ENCODE data around the gene TNFAIP3. TPM values are rescaled to one million over a fixed set of nuclear protein-coding genes. Genes with fewer than 3 reads are reported as not detected.

The TNFAIP3 gene
- total and polyA plus RNA-seq, 2 of the 4 experiments (the other 2 are of a cell fraction) = 5.0 to 14.2 TPM

GRCh38 chr6:137859025-137859424, 8.0 kb upstream of the TNFAIP3 start:
- intact Hi-C loops (cut with micrococcal nuclease) = no loop called here

More at GRCh38 chr6:137859025-137859424, 8.0 kb upstream of the TNFAIP3 start:
- H2AK9ac ChIP-seq (replicated peaks; ENCODE audit: low read depth, low read length, poor library complexity) = no peak overlapping the region
- in situ Hi-C loops (cut with MboI; ENCODE audit: low sequenced_read_pairs) (no loop called here), dilution Hi-C loops (cut with HindIII; ENCODE audit: low sequenced_read_pairs, unreplicated experiment) (no loop called here)
- no peak overlapping the region for H3K4me3 ChIP-seq (ENCODE audit: insufficient read depth, low read depth, low read length)
- H3K27me3 ChIP-seq (ENCODE audit: control insufficient read depth, insufficient read depth, low read length) = no peaks in the 10 kb centered on the region
- no peak overlapping the region for H2BK15ac ChIP-seq (ENCODE audit: low read depth, low read length)
- no peaks in the 10 kb centered on the region for H3K4me1 ChIP-seq (ENCODE audit: control insufficient read depth, insufficient read depth, low read length)
- H3K23ac ChIP-seq (ENCODE audit: low read depth, low read length) = no peak overlapping the region
- H3K36me3 ChIP-seq (ENCODE audit: control insufficient read depth, insufficient read depth, low read length) = no peaks in the 10 kb centered on the region
- no CpG with 5 or more reads among the region's 3 CpGs for WGBS, 2 experiments (ENCODE audit: extremely low coverage in 2 of 2, insufficient read length in 1 of 2)
- no peak overlapping the region for H4K8ac ChIP-seq (ENCODE audit: low read depth in 2 of 2, low read length in 2 of 2)
- no peak for TF ChIP-seq RAD21 (IDR thresholded peaks at IDR 0.05; ENCODE audit: low read length)
- no peak for TF ChIP-seq MXI1 (IDR thresholded peaks at IDR 0.05; ENCODE audit: borderline replicate concordance, low read depth, low read length)
- no peak for TF ChIP-seq POLR2A (IDR thresholded peaks at IDR 0.05; ENCODE audit: low read depth, low read length)
- no peak for TF ChIP-seq FOS (IDR thresholded peaks at IDR 0.05; ENCODE audit: low read depth, low read length)
- TF ChIP-seq BHLHE40 (IDR thresholded peaks at IDR 0.05; ENCODE audit: low read depth, low read length) = no peak
- no peak for TF ChIP-seq CEBPB (IDR thresholded peaks at IDR 0.05; ENCODE audit: low read depth, low read length)
- TF ChIP-seq CHD1 (IDR thresholded peaks at IDR 0.05; ENCODE audit: low read depth, low read length) = no peak
- no peak for TF ChIP-seq CTCF (conservative IDR thresholded peaks at IDR 0.05; ENCODE audit: low read depth, low read length)
- TF ChIP-seq MAZ (IDR thresholded peaks at IDR 0.05; ENCODE audit: borderline replicate concordance, low read depth, low read length) = no peak
- no peak for TF ChIP-seq RCOR1 (IDR thresholded peaks at IDR 0.05; ENCODE audit: insufficient replicate concordance, low read length)
- TF ChIP-seq ELK1 (IDR thresholded peaks at IDR 0.05; ENCODE audit: borderline replicate concordance, low read depth, low read length) = no peak
- TF ChIP-seq MAFK (IDR thresholded peaks at IDR 0.05; ENCODE audit: low read depth, low read length) = no peak
- TF ChIP-seq USF2 (IDR thresholded peaks at IDR 0.05; ENCODE audit: low read depth, low read length) = no peak
- TF ChIP-seq RFX5 (IDR thresholded peaks at IDR 0.05; ENCODE audit: low read depth, low read length) = no peak
- TF ChIP-seq NFE2L2 (IDR thresholded peaks at IDR 0.05; ENCODE audit: low read depth, low read length) = no peak
- no peak for TF ChIP-seq SMC3 (IDR thresholded peaks at IDR 0.05; ENCODE audit: low read depth, low read length)
- H3K18ac ChIP-seq (ENCODE audit: low read depth, low read length) = no peak overlapping the region
- no peaks in the 10 kb centered on the region for H3K9me1 ChIP-seq (ENCODE audit: insufficient read depth, low read length)
- no peak for DNase-seq
- H4K20me1 ChIP-seq (ENCODE audit: insufficient read depth, low read length) = no peaks in the 10 kb centered on the region
- no peak overlapping the region for H4K91ac ChIP-seq (ENCODE audit: insufficient read depth, low read depth, low read length)
- no peaks in the 10 kb centered on the region for H3K9me3 ChIP-seq (ENCODE audit: control insufficient read depth, insufficient read depth, low read length)
- H2AFZ ChIP-seq (replicated peaks; ENCODE audit: low read length, poor library complexity) = no peak overlapping the region
- H3K14ac ChIP-seq (replicated peaks; ENCODE audit: low read depth, low read length) = no peak overlapping the region
- POLR2A ChIA-PET (ENCODE audit: unreplicated experiment) = no interaction called here
- H3K4ac ChIP-seq (ENCODE audit: low read depth, low read length) = no peak overlapping the region
- no peak overlapping the region for H2AK5ac ChIP-seq (ENCODE audit: low read depth, low read length)
- CTCF ChIA-PET = no interaction called here
- ATAC-seq (ENCODE audit: low read depth) = no peak
- no peak overlapping the region for H3K56ac ChIP-seq (ENCODE audit: extremely low read depth, insufficient read depth, low read length)
- H4K5ac ChIP-seq (ENCODE audit: low read depth, low read length) = no peak overlapping the region
- H3K9ac ChIP-seq (ENCODE audit: low read depth, low read length) = no peak overlapping the region
- H3K4me2 ChIP-seq (ENCODE audit: low read depth, low read length) = no peak overlapping the region
- no peak overlapping the region for H3K27ac ChIP-seq (ENCODE audit: insufficient read depth, low read length)
- H2BK5ac ChIP-seq (ENCODE audit: low read depth, low read length, poor library complexity, severe bottlenecking) = no peak overlapping the region
- no peak overlapping the region for H2BK120ac ChIP-seq (ENCODE audit: low read depth, low read length)
- no TSS peak for BruUV-seq (replicated peaks)
- H2BK20ac ChIP-seq (ENCODE audit: low read depth, low read length) = no peak overlapping the region
- H3K79me1 ChIP-seq (ENCODE audit: low read depth in 1 of 2, low read length in 2 of 2) = no peaks in the 10 kb centered on the region
